ENCODE measurements around the gene SLC16A4. TPM values are rescaled to one million over a fixed set of nuclear protein-coding genes. Genes with fewer than 3 reads are reported as not detected.
A peak's percentile ranks its signal among the peaks of the same experiment; 100 is the strongest.

SLC16A4 gene
- total and polyA plus RNA-seq, 2 donors: 0.71 to 2.8 TPM

DNA sequence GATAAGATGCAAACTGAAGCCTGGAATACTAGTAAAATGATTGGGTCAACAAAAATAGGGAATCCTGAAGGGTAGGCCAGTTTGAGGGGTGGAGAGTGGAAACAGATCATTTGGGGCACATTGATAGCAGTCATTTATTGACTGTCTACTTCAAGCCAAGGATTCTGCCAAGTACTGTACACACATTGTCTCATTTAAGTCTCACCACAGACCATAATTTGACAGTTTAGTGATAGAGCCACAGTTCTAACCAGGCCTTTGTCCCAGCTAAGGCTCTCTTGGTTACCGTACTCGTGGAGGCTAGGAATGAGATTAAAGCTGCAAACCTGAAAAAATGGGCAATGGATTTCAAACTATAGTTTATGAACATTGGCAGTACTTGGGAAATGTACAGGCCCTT lies 40.5 kb downstream of the SLC16A4 start:
- DNase-seq (ENCODE audit: low read depth in 6 of 9, low spot score in 9 of 9): no peak
- Histone ChIP-seq H3K4me1 (ENCODE audit: control insufficient read depth in 2 of 2, insufficient read depth in 2 of 2, low read length in 2 of 2) (peaks cover 9 to 17% of the 10 kb centered on the region in 2 donors), H3K27ac (ENCODE audit: low read depth in 1 of 2, low read length in 1 of 2) (no peak overlapping the region), H3K27me3 (ENCODE audit: control insufficient read depth in 2 of 2, insufficient read depth in 1 of 2, low read length in 1 of 2) (no peaks in the 10 kb centered on the region), H3K36me3 (ENCODE audit: control insufficient read depth in 2 of 2, insufficient read depth in 2 of 2, low read length in 1 of 2) (peaks cover 14 to 54% of the 10 kb centered on the region in 2 donors), H3K4me3 (ENCODE audit: low read length in 2 of 2) (no peak overlapping the region), H3K9me3 (ENCODE audit: control insufficient read depth in 2 of 2, insufficient read depth in 1 of 2, low read length in 1 of 2) (no peaks in the 10 kb centered on the region)
- WGBS: 98% methylated on average over 2 of the region's 2 CpGs

DNA sequence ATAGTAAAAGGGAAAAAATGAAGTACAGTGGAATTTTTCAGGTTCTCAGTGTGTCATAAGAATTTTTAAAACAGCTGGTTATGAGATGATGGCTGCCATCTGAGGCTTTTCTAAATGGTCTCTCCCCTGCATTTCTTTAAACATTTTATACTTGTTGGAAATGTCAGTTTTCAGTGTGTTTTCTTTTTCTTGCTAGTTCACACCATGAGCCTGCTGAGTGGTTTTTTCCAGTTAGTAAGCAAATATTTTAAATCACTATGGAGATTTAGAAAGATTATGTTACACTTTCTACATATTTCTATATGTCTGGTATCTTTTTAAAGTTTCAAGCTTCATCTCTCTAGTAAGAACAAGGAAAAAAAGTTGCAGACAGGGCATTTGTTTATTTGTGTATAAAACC lies 42.1 kb downstream of the SLC16A4 start:
- DNase-seq (ENCODE audit: low read depth in 6 of 9, low spot score in 9 of 9): no peak
- Histone ChIP-seq H3K27ac (ENCODE audit: low read depth in 1 of 2, low read length in 1 of 2) (no peak overlapping the region), H3K4me1 (ENCODE audit: control insufficient read depth in 2 of 2, insufficient read depth in 2 of 2, low read length in 2 of 2) (peaks cover 9 to 18% of the 10 kb centered on the region in 2 donors), H3K9me3 (ENCODE audit: control insufficient read depth in 2 of 2, insufficient read depth in 1 of 2, low read length in 1 of 2) (no peaks in the 10 kb centered on the region), H3K4me3 (ENCODE audit: low read length in 2 of 2) (no peak overlapping the region), H3K27me3 (ENCODE audit: control insufficient read depth in 2 of 2, insufficient read depth in 1 of 2, low read length in 1 of 2) (no peaks in the 10 kb centered on the region), H3K36me3 (ENCODE audit: control insufficient read depth in 2 of 2, insufficient read depth in 2 of 2, low read length in 1 of 2) (peaks cover 14 to 59% of the 10 kb centered on the region in 2 donors)

DNA sequence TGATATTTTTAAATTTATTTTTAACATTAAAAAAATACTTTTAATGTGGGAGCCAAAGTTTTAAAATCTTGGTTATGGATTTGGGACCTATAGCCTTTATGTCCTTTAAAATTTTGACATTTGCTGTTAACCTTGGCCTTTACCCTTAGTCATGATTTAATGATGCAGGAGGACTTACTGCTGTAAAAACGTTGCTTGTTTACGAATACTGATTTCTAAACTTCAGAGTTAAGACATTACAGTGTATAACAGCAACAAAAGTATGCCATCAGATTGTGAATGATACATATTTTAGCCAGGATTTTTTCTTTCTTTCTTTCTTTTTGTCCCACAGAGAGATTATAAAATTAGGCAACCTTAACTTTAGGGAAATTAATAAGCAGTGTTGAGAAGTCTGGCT lies 42.8 kb downstream of the SLC16A4 start:
- Histone ChIP-seq H3K9me3 (ENCODE audit: control insufficient read depth in 2 of 2, insufficient read depth in 1 of 2, low read length in 1 of 2) (no peaks in the 10 kb centered on the region), H3K36me3 (ENCODE audit: control insufficient read depth in 2 of 2, insufficient read depth in 2 of 2, low read length in 1 of 2) (peaks cover 14 to 56% of the 10 kb centered on the region in 2 donors), H3K4me3 (ENCODE audit: low read length in 2 of 2) (no peak overlapping the region), H3K27ac (ENCODE audit: low read depth in 1 of 2, low read length in 1 of 2) (no peak overlapping the region), H3K27me3 (ENCODE audit: control insufficient read depth in 2 of 2, insufficient read depth in 1 of 2, low read length in 1 of 2) (no peaks in the 10 kb centered on the region), H3K4me1 (ENCODE audit: control insufficient read depth in 2 of 2, insufficient read depth in 2 of 2, low read length in 2 of 2) (peaks cover 9 to 22% of the 10 kb centered on the region in 2 donors)
- no peak for DNase-seq (ENCODE audit: low read depth in 6 of 9, low spot score in 9 of 9)
- WGBS: 77% methylated on average over 2 of the region's 2 CpGs

DNA sequence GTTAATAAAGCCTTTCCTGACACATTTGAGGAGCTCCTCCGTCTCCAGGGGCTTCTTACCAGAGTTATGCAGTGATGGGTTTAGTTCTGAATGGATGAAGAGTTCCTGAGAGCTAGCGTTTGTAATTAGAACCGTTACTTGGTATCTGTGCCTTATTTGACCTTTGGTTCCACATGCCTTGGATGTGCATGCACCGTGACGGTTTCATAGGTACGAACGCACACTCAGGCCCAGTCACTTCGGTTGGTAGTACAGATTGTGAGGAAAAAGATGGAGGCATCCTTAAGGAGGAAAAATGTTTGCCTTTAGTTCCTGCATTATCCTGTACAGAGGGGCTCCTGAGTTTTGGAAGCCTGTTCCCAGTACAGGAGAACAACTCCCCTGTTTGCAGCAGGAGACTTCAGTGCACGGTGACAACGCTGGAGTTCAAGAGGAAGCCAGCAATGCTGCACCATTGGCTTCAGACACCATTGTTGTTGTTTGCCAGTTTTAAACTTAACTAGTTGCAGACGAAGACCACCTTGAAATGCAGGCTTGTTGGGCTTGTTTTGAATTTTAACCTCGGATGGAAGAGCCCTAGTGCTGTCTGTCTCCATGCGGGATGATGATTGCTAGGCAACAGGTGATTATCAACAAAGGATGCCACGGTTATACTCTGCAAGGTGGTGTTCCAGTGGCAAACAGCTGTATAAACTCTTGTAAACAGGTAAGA lies 43.5 kb downstream of the SLC16A4 start:
- no peak overlapping the region for H3K27ac ChIP-seq (ENCODE audit: low read depth in 1 of 2, low read length in 1 of 2)
- peaks cover 9 to 22% of the 10 kb centered on the region in 2 donors for H3K4me1 ChIP-seq (ENCODE audit: control insufficient read depth in 2 of 2, insufficient read depth in 2 of 2, low read length in 2 of 2)
- H3K36me3 ChIP-seq (ENCODE audit: control insufficient read depth in 2 of 2, insufficient read depth in 2 of 2, low read length in 1 of 2): peaks cover 14 to 58% of the 10 kb centered on the region in 2 donors
- no peak for DNase-seq (ENCODE audit: low read depth in 6 of 9, low spot score in 9 of 9)
- no peaks in the 10 kb centered on the region for H3K9me3 ChIP-seq (ENCODE audit: control insufficient read depth in 2 of 2, insufficient read depth in 1 of 2, low read length in 1 of 2)
- no peak overlapping the region for H3K4me3 ChIP-seq (ENCODE audit: low read length in 2 of 2)
- H3K27me3 ChIP-seq (ENCODE audit: control insufficient read depth in 2 of 2, insufficient read depth in 1 of 2, low read length in 1 of 2): no peaks in the 10 kb centered on the region
- WGBS: 93% methylated on average over 14 of the region's 14 CpGs

DNA sequence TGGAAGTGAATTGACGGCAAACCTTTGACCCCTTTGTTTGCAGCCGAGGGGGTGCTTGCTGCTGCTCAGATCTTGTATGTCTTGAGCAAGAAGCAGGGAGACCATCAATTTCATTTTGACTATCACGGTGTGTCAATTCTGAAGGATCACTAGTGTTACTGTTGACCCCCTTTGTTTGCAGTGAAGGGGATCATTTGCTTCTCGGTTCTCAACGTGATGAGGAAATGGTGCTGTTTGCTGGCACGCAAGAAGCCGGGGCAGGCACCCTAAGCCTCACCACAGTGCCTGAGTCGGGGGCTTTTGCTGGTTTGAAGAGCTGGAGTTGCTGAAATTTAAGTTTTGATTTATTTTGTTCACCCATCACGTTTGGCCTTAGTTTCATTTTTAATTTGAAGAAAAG lies 44.1 kb downstream of the SLC16A4 start:
- H3K4me1 ChIP-seq (ENCODE audit: control insufficient read depth in 2 of 2, insufficient read depth in 2 of 2, low read length in 2 of 2): peaks cover 14 to 27% of the 10 kb centered on the region in 2 donors
- H3K4me3 ChIP-seq (ENCODE audit: low read length in 2 of 2): no peak overlapping the region
- no peak for DNase-seq (ENCODE audit: low read depth in 6 of 9, low spot score in 9 of 9)
- peaks cover 19 to 61% of the 10 kb centered on the region in 2 donors for H3K36me3 ChIP-seq (ENCODE audit: control insufficient read depth in 2 of 2, insufficient read depth in 2 of 2, low read length in 1 of 2)
- H3K27ac ChIP-seq (ENCODE audit: low read depth in 1 of 2, low read length in 1 of 2): no peak overlapping the region
- no peaks in the 10 kb centered on the region for H3K9me3 ChIP-seq (ENCODE audit: control insufficient read depth in 2 of 2, insufficient read depth in 1 of 2, low read length in 1 of 2)
- 93% methylated on average over 9 of the region's 9 CpGs for WGBS
- no peaks in the 10 kb centered on the region for H3K27me3 ChIP-seq (ENCODE audit: control insufficient read depth in 2 of 2, insufficient read depth in 1 of 2, low read length in 1 of 2)

DNA sequence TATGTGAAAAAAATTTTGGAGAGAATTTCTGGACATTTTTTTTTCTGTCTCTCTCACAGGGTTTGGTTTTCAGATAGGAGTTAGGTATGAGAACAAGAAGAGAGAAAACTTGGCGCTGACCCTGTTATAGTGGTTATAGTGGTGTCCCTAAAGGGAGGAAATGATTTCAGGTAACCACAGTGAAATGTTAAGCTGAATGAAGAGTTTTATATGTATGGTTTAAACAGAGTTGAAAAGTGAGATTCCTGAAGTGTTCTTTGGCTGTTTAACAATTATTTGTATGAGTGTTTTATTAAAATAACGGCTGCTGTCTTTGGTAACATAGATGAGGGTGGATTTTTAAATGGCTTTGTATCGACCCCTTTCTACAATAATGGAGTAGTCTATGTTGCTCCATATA lies 45.3 kb downstream of the SLC16A4 start:
- Histone ChIP-seq H3K27ac (ENCODE audit: low read depth in 1 of 2, low read length in 1 of 2) (no peak overlapping the region), H3K4me1 (ENCODE audit: control insufficient read depth in 2 of 2, insufficient read depth in 2 of 2, low read length in 2 of 2) (peaks cover 24 to 36% of the 10 kb centered on the region in 2 donors), H3K4me3 (ENCODE audit: low read length in 2 of 2) (no peak overlapping the region), H3K36me3 (ENCODE audit: control insufficient read depth in 2 of 2, insufficient read depth in 2 of 2, low read length in 1 of 2) (peaks cover 28 to 69% of the 10 kb centered on the region in 2 donors), H3K9me3 (ENCODE audit: control insufficient read depth in 2 of 2, insufficient read depth in 1 of 2, low read length in 1 of 2) (no peaks in the 10 kb centered on the region), H3K27me3 (ENCODE audit: control insufficient read depth in 2 of 2, insufficient read depth in 1 of 2, low read length in 1 of 2) (no peaks in the 10 kb centered on the region)
- whole genome bisulfite sequencing: 88% methylated on average over 3 of the region's 3 CpGs
- no peak for DNase-seq (ENCODE audit: low read depth in 6 of 9, low spot score in 9 of 9)

DNA sequence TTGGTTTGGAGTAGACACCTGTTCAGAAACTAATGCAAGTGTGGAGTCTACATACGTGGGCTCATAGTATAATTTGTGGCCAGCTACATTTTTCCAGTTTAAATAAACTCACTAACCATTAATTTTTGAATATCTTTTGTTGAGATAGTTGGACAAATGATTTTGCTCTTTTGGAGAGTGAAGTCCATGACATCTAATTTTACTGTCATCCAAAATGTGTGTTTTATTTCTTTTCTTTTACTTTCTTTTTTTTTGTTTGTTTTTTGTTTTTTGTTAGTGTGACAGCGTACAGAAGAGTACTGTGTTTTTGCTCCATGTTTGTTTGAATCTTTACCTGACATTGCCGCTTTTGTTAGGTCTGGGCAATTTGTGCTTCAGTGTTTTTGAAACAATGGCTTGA lies 46.7 kb downstream of the SLC16A4 start:
- no peaks in the 10 kb centered on the region for H3K27me3 ChIP-seq (ENCODE audit: control insufficient read depth in 2 of 2, insufficient read depth in 1 of 2, low read length in 1 of 2)
- 77% methylated on average over 3 of the region's 3 CpGs for WGBS
- no peaks in the 10 kb centered on the region for H3K9me3 ChIP-seq (ENCODE audit: control insufficient read depth in 2 of 2, insufficient read depth in 1 of 2, low read length in 1 of 2)
- no peak for DNase-seq (ENCODE audit: low read depth in 6 of 9, low spot score in 9 of 9)
- no peak overlapping the region for H3K4me3 ChIP-seq (ENCODE audit: low read length in 2 of 2)
- H3K36me3 ChIP-seq (ENCODE audit: control insufficient read depth in 2 of 2, insufficient read depth in 2 of 2, low read length in 1 of 2): peaks cover 26 to 63% of the 10 kb centered on the region in 2 donors
- H3K4me1 ChIP-seq (ENCODE audit: control insufficient read depth in 2 of 2, insufficient read depth in 2 of 2, low read length in 2 of 2): peaks cover 26 to 32% of the 10 kb centered on the region in 2 donors
- no peak overlapping the region for H3K27ac ChIP-seq (ENCODE audit: low read depth in 1 of 2, low read length in 1 of 2)

DNA sequence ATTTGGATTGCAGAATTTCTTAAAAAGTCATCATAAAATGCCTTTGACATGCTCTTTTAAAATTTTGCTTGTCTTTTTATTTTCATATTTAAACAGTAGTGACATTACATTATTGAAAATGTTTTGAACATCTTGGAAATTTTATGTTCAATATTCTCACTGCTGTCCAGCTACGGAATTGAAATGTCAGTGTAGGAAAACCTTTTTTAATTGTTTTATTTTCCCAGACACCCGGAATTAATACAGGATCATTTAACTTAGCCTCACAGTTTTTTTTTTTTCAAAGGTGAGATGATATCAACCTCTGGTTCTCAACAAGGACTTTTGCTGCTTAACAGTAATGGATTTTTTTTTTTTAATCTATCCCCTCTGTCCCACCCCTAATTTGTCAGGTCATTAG lies 47.6 kb downstream of the SLC16A4 start:
- Histone ChIP-seq H3K9me3 (ENCODE audit: control insufficient read depth in 2 of 2, insufficient read depth in 1 of 2, low read length in 1 of 2) (no peaks in the 10 kb centered on the region), H3K27ac (ENCODE audit: low read depth in 1 of 2, low read length in 1 of 2) (no peak overlapping the region), H3K4me3 (ENCODE audit: low read length in 2 of 2) (peak overlapping the region; percentile 8 to 9), H3K4me1 (ENCODE audit: control insufficient read depth in 2 of 2, insufficient read depth in 2 of 2, low read length in 2 of 2) (peaks cover 26 to 32% of the 10 kb centered on the region in 2 donors), H3K27me3 (ENCODE audit: control insufficient read depth in 2 of 2, insufficient read depth in 1 of 2, low read length in 1 of 2) (no peaks in the 10 kb centered on the region), H3K36me3 (ENCODE audit: control insufficient read depth in 2 of 2, insufficient read depth in 2 of 2, low read length in 1 of 2) (peaks cover 26 to 60% of the 10 kb centered on the region in 2 donors)
- DNase-seq (ENCODE audit: low read depth in 6 of 9, low spot score in 9 of 9): no peak
- WGBS: 91% methylated on average over 2 of the region's 2 CpGs

DNA sequence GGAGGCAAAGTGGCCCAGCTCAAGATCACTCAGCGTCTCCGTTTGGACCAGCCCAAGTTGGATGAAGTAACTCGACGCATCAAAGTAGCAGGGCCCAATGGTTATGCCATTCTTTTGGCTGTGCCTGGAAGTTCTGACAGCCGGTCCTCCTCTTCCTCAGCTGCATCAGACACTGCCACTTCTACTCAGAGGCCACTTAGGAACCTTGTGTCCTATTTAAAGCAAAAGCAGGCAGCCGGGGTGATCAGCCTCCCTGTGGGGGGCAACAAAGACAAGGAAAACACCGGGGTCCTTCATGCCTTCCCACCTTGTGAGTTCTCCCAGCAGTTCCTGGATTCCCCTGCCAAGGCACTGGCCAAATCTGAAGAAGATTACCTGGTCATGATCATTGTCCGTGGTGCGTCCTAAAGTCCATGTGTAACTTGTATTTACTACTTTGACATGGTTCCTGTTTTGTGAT lies 48.9 kb downstream of the SLC16A4 start:
- no peak for DNase-seq (ENCODE audit: low read depth in 6 of 9, low spot score in 9 of 9)
- Histone ChIP-seq H3K27ac (ENCODE audit: low read depth in 1 of 2, low read length in 1 of 2) (no peak overlapping the region), H3K27me3 (ENCODE audit: control insufficient read depth in 2 of 2, insufficient read depth in 1 of 2, low read length in 1 of 2) (no peaks in the 10 kb centered on the region), H3K36me3 (ENCODE audit: control insufficient read depth in 2 of 2, insufficient read depth in 2 of 2, low read length in 1 of 2) (peaks cover 18 to 47% of the 10 kb centered on the region in 2 donors), H3K9me3 (ENCODE audit: control insufficient read depth in 2 of 2, insufficient read depth in 1 of 2, low read length in 1 of 2) (peaks cover 0 to 1% of the 10 kb centered on the region in 2 donors), H3K4me1 (ENCODE audit: control insufficient read depth in 2 of 2, insufficient read depth in 2 of 2, low read length in 2 of 2) (peaks cover 25 to 28% of the 10 kb centered on the region in 2 donors), H3K4me3 (ENCODE audit: low read length in 2 of 2) (peak overlapping the region; percentile 8 to 9)
- WGBS: 89% methylated on average over 9 of the region's 9 CpGs

Measured in thymus (tissue), 11 donors.